HepG2 (cell line): Measurements from ENCODE around the gene GRHPR. TPM values are rescaled to one million over a fixed set of nuclear protein-coding genes. Genes with fewer than 3 reads are reported as not detected.

Experiments used
- ARID5B ChIP-seq: IDR thresholded peaks from 2 replicates; pipeline ENCODE4 v1.4.0; 2020; ENCODE audit warnings: mild to moderate bottlenecking, missing genetic modification reagents
- DMAP1 ChIP-seq: IDR thresholded peaks from 2 replicates; pipeline ENCODE4 v1.6.1; 2016
- GLMP ChIP-seq: sonication (generic); formaldehyde crosslinking; IDR thresholded peaks from 2 replicates; pipeline ENCODE4 v1.9.0; 2021; ENCODE audit warnings: missing genetic modification reagents, mild to moderate bottlenecking, borderline replicate concordance
- HDAC2 ChIP-seq: sonication (generic); formaldehyde crosslinking; IDR thresholded peaks from 2 replicates; pipeline ENCODE4 v1.4.0; 2020; ENCODE audit warnings: missing genetic modification reagents
- IKZF5 ChIP-seq: IDR thresholded peaks from 2 replicates; pipeline ENCODE4 v1.6.1; 2018; ENCODE audit warnings: missing genetic modification reagents, mild to moderate bottlenecking, missing compliant biosample characterization
- POLR2AphosphoS5 ChIP-seq: IDR thresholded peaks from 2 replicates; pipeline ENCODE4 v1.6.1; 2012; ENCODE audit warnings: low read depth, low read length
- RXRA ChIP-seq: sonication (generic); formaldehyde crosslinking; IDR thresholded peaks from 2 replicates; pipeline ENCODE4 v1.5.1; 2020; ENCODE audit warnings: missing genetic modification reagents
- TAF15 ChIP-seq: fragments of 200-400 bp; formaldehyde crosslinking; IDR thresholded peaks from one replicate; pipeline ENCODE4 v1.6.1; 2018; ENCODE audit warnings: mild to moderate bottlenecking, low read depth, low read length; ENCODE audit not compliant: poor library complexity, severe bottlenecking
- ZBTB2 ChIP-seq: sonication (generic); formaldehyde crosslinking; IDR thresholded peaks from 2 replicates; pipeline ENCODE4 v1.8.0; 2022; ENCODE audit warnings: low read depth, missing genetic modification reagents
- ZBTB44 ChIP-seq: sonication (generic); formaldehyde crosslinking; IDR thresholded peaks from 2 replicates; pipeline ENCODE4 v1.4.0; 2020; ENCODE audit warnings: missing genetic modification reagents
- ZNF556 ChIP-seq: sonication (generic); formaldehyde crosslinking; IDR thresholded peaks from 2 replicates; pipeline ENCODE4 v1.4.0; 2020; ENCODE audit warnings: mild to moderate bottlenecking, missing genetic modification reagents, borderline replicate concordance
- ZNF616 ChIP-seq: sonication (generic); formaldehyde crosslinking; IDR thresholded peaks from 2 replicates; pipeline ENCODE4 v1.5.0; 2020; ENCODE audit warnings: low read depth, mild to moderate bottlenecking, missing genetic modification reagents
- ZNF773 ChIP-seq: sonication (generic); formaldehyde crosslinking; IDR thresholded peaks from 2 replicates; pipeline ENCODE4 v1.4.0; 2020; ENCODE audit warnings: missing genetic modification reagents, borderline replicate concordance
- ZNF780A ChIP-seq: sonication (generic); formaldehyde crosslinking; IDR thresholded peaks from 2 replicates; pipeline ENCODE4 v1.8.0; 2022; ENCODE audit warnings: mild to moderate bottlenecking, missing genetic modification reagents, moderate library complexity
- polyA plus RNA-seq, 8 experiments: library from polyadenylated mRNA; depleted of rRNA in 3 of 8; stranded (reverse) in 7 of 8; unstranded in 1 of 8; fragments of >200 nt; fragmentation: Illumina TruSeq in 4 of 8; extraction: Trizol in 4 of 8; gene quantifications; 2 replicates each; pipeline versions ENCODE4 v1.2.1 to v1.2.3, GENCODE V29; 2011 to 2016; ENCODE audit warnings: low read depth in 4 of 8, missing spikeins in 1 of 8, mixed read lengths in 1 of 8; ENCODE audit not compliant: insufficient read depth in 1 of 8
- total RNA-seq, 5 experiments: library from RNA; depleted of rRNA; stranded (reverse); fragments of >200 nt; fragmentation: Illumina TruSeq; extraction: Trizol; gene quantifications; 2 replicates each; pipeline ENCODE4 v1.2.3, GENCODE V29; 2016; ENCODE audit warnings: low read depth in 1 of 5
- TF ChIP-seq, protein P1 (sequence below): sonication (generic); formaldehyde crosslinking; IDR thresholded peaks from 2 replicates; pipeline ENCODE4 v1.4.0; 2020; ENCODE audit warnings: missing genetic modification reagents, borderline replicate concordance

Gene GRHPR
- total and polyA plus RNA-seq, 2 of the 13 experiments (the other 11 are each of a cell fraction or from before 2014, with no cell fraction given), result 113 to 115 TPM

DNA sequence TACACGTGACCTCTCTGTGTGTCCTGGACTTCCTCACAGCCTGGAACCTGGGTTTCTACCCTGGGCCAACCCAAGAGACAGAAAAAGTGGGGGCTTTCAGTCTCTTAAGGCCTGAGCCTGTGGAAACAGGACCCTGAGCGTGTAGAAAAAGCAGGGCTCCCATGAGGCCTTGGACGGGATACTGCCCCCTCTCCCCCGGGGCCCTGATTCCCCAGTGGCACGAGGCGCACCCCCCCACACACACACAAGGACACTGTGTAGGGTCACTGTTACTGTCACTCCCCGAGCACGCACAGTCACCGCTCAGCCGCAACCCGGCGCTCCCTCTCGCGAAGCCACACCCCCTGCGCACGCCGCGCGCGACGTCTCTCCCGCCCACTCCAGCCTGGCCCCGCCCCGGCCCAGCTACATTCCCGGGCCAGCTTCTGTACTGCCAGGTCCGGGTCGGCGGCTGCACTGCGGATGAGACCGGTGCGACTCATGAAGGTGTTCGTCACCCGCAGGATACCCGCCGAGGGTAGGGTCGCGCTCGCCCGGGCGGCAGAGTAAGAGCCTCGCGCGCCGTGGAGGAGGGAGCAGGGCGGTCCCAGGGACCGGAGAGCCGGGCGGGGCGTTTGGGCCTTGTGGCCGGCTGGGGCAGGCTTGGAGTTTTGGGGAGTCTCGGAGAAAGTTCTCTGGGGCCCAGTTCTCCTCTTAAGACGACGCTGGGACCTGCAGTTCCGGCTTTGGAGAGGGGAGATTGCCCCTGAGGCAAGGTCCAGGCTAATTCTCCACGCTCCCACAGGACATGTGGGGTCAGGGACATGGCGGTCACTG lies at the start of gene GRHPR (continued):
- TF ChIP-seq IKZF5 (peak; percentile 72), ZBTB2 (CRISPR knock-in tag) (no peak), GLMP (CRISPR knock-in tag) (no peak), ZNF616 (CRISPR knock-in tag) (no peak; the same call in 1 of the 2 replicates), ZBTB44 (CRISPR knock-in tag) (0 out of 2 replicates have a peak, but pooled peaks have one; percentile 44), TAF15 (peak; percentile 31), ZNF556 (CRISPR knock-in tag) (peak; percentile 79; the same call in 1 of the 2 replicates), ZNF780A (CRISPR knock-in tag) (no peak), POLR2AphosphoS5 (peak; percentile 90), ARID5B (CRISPR knock-in tag) (peak; percentile 45; the same call in 1 of the 2 replicates), RXRA (CRISPR knock-in tag) (peak; percentile 53), ZNF773 (CRISPR knock-in tag) (0 out of 2 replicates have a peak, but pooled peaks have one; percentile 11), DMAP1 (CRISPR knock-in tag) (no peak; the same call in 1 of the 2 replicates), HDAC2 (0 out of 2 replicates have a peak, but pooled peaks have one; percentile 61)
- TF ChIP-seq, protein P1, sequence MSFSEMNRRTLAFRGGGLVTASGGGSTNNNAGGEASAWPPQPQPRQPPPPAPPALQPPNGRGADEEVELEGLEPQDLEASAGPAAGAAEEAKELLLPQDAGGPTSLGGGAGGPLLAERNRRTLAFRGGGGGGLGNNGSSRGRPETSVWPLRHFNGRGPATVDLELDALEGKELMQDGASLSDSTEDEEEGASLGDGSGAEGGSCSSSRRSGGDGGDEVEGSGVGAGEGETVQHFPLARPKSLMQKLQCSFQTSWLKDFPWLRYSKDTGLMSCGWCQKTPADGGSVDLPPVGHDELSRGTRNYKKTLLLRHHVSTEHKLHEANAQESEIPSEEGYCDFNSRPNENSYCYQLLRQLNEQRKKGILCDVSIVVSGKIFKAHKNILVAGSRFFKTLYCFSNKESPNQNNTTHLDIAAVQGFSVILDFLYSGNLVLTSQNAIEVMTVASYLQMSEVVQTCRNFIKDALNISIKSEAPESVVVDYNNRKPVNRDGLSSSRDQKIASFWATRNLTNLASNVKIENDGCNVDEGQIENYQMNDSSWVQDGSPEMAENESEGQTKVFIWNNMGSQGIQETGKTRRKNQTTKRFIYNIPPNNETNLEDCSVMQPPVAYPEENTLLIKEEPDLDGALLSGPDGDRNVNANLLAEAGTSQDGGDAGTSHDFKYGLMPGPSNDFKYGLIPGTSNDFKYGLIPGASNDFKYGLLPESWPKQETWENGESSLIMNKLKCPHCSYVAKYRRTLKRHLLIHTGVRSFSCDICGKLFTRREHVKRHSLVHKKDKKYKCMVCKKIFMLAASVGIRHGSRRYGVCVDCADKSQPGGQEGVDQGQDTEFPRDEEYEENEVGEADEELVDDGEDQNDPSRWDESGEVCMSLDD (CRISPR knock-in tag), result peak; percentile 82
